OCI-LY7 (cell line): ENCODE data around the gene SPIRE2. TPM values are rescaled to one million over a fixed set of nuclear protein-coding genes. Genes with fewer than 3 reads are reported as not detected.
"Not testable (repeated sequence)": the region's sequence is repeated elsewhere in the genome, so short reads cannot be mapped to it uniquely, and the experiment has no call there.

Experiments used
- BruUV-seq: library from RNA; stranded (reverse); fragments of 400-500 nt; replicated peaks from 2 replicates; lab custom pipeline; 2021; lab: Mats Ljungman, UMichigan
- CTCF ChIA-PET: fragments of 300-600 bp; sonication (Branson Sonifier 250); formaldehyde crosslinking; loops from one replicate; lab custom pipeline; 2022; ENCODE audit warnings: antibody characterized with exemption; ENCODE audit not compliant: unreplicated experiment; lab: Charles Lee
- POLR2A ChIA-PET: fragments of 300-600 bp; sonication (Branson Sonifier 250); formaldehyde crosslinking; loops from one replicate; lab custom pipeline; 2022; ENCODE audit warnings: antibody characterized with exemption; lab: Charles Lee
- DNase-seq: peaks from one replicate; pipeline ENCODE4 v3.0.0-alpha.2; 2015; ENCODE audit warnings: low spot score
- H2AFZ ChIP-seq: fragments of 200-600 bp; sonication (generic), shearing (Covaris generic); 2 replicates; pipeline ENCODE4 v1.6.1; 2014; ENCODE audit warnings: mild to moderate bottlenecking, antibody characterized with exemption, low read length, moderate library complexity
- H3K27ac ChIP-seq: fragments of 200-600 bp; sonication (generic); 2 replicates; pipeline ENCODE4 v1.5.1; 2014; ENCODE audit warnings: mixed run types, low read depth, mild to moderate bottlenecking, moderate library complexity, low read length, inconsistent platforms; ENCODE audit not compliant: poor library complexity, severe bottlenecking
- H3K36me3 ChIP-seq: fragments of 200-600 bp; sonication (generic); 2 replicates; pipeline ENCODE4 v1.6.1; 2014; ENCODE audit warnings: mild to moderate bottlenecking, antibody characterized with exemption, low read length, moderate library complexity, mixed read lengths; ENCODE audit not compliant: insufficient read depth
- H3K4me1 ChIP-seq: fragments of 200-600 bp; sonication (generic); 2 replicates; pipeline ENCODE4 v1.5.1; 2014; ENCODE audit warnings: mild to moderate bottlenecking, low read length; ENCODE audit not compliant: insufficient read depth, poor library complexity, severe bottlenecking
- H3K4me2 ChIP-seq: fragments of 200-600 bp; sonication (generic); 2 replicates; pipeline ENCODE4 v1.6.1; 2014; ENCODE audit warnings: mild to moderate bottlenecking, low read length
- H3K4me3 ChIP-seq: fragments of 200-600 bp; sonication (generic); 2 replicates; pipeline ENCODE4 v1.5.1; 2014; ENCODE audit warnings: mild to moderate bottlenecking, low read depth, low read length; ENCODE audit not compliant: poor library complexity, severe bottlenecking
- H3K79me2 ChIP-seq: fragments of 200-600 bp; sonication (generic); 2 replicates; pipeline ENCODE4 v1.6.1; 2016; ENCODE audit warnings: low read depth, mild to moderate bottlenecking, low read length, moderate library complexity, mixed read lengths; ENCODE audit not compliant: insufficient read depth
- H3K9me2 ChIP-seq: fragments of 200-600 bp; sonication (generic); 2 replicates; pipeline ENCODE4 v1.6.1; 2016; ENCODE audit warnings: mild to moderate bottlenecking, low read length, mixed read lengths; ENCODE audit not compliant: insufficient read depth
- H3K9me3 ChIP-seq: fragments of 200-600 bp; sonication (generic); 2 replicates; pipeline ENCODE4 v1.6.1; 2014; ENCODE audit warnings: mild to moderate bottlenecking, mixed run types, low read length, mixed read lengths
- H4K20me1 ChIP-seq: fragments of 200-600 bp; sonication (generic); 2 replicates; pipeline ENCODE4 v1.6.1; 2014; ENCODE audit warnings: mild to moderate bottlenecking, antibody characterized with exemption, low read length, moderate library complexity, mixed read lengths; ENCODE audit not compliant: insufficient read depth
- CTCF ChIP-seq: fragments of 200-600 bp; sonication (generic); conservative IDR thresholded peaks from 2 replicates; pipeline ENCODE4 v1.5.1; 2014; ENCODE audit warnings: mild to moderate bottlenecking, antibody characterized with exemption, low read length, moderate library complexity, mixed read lengths
- EZH2phosphoT487 ChIP-seq: fragments of 200-600 bp; sonication (generic); IDR thresholded peaks from 2 replicates; pipeline ENCODE4 v1.6.1; 2018; ENCODE audit warnings: low read depth, borderline replicate concordance, mild to moderate bottlenecking, mixed run types, antibody characterized with exemption, low read length, moderate library complexity, mixed read lengths
- intact Hi-C: fragments of 100-400 bp; cut with micrococcal nuclease; formaldehyde crosslinking; loops from one replicate; pipeline ENCODE4 v1.10.0; 2022; ENCODE audit not compliant: unreplicated experiment
- total RNA-seq, 2 experiments: library from RNA; depleted of rRNA in 1 of 2; stranded (reverse); fragments of >200 nt in 1 of 2; shearing (Covaris generic) in 1 of 2; gene quantifications; 2 replicates each; pipeline ENCODE4 v1.2.3, GENCODE V29; 2014 to 2022

The SPIRE2 gene
- total RNA-seq, 2 experiments from 2014 or later: 7.1 to 48.5 TPM

GRCh38 chr16:89815639-89816348, 12.5 kb upstream of the SPIRE2 start:
- H3K9me3 ChIP-seq: no peaks in the 10 kb centered on the region; the same call in 1 of the 2 replicates
- no TSS peak for BruUV-seq
- DNase-seq: peak; percentile 54
- peak overlapping the region; percentile 92 for H3K27ac ChIP-seq
- H2AFZ ChIP-seq: no peak overlapping the region
- peaks cover 57% of the 10 kb centered on the region for H3K79me2 ChIP-seq
- ChIA-PET POLR2A (interaction anchor here (0.6 to 0.9 kb wide), 6 partner anchors 28 to 264 kb away, joined by 3 to 7 read pairs (median 4); no protein-coding TSS in a partner anchor), CTCF (no interaction called here)
- TF ChIP-seq EZH2phosphoT487 (no peak), CTCF (no peak)
- H3K4me3 ChIP-seq: peak overlapping the region; percentile 100
- peaks cover 65% of the 10 kb centered on the region for H3K4me1 ChIP-seq
- peaks cover 16% of the 10 kb centered on the region; the same call in 1 of the 2 replicates for H4K20me1 ChIP-seq
- intact Hi-C loops: loop anchor here (1.0 to 10.0 kb wide), 2 partner anchors 29 to 99 kb away; partner anchors contain the start of gene MC1R
- H3K9me2 ChIP-seq: no peaks in the 10 kb centered on the region
- peaks cover 49% of the 10 kb centered on the region for H3K36me3 ChIP-seq
- peak overlapping the region; percentile 85 for H3K4me2 ChIP-seq

GRCh38 chr16:89818851-89819403, 9.3 kb upstream of the SPIRE2 start:
- CTCF ChIA-PET, BruUV-seq, DNase-seq, H3K9me3 ChIP-seq, H2AFZ ChIP-seq, H3K9me2 ChIP-seq: not testable (repeated sequence)
- POLR2A ChIA-PET: interaction anchor here (1.0 kb wide), 2 partner anchors 19 to 25 kb away, joined by 3 to 5 read pairs; no protein-coding TSS in a partner anchor
- H3K79me2 ChIP-seq: peaks cover 36% of the 10 kb centered on the region
- H4K20me1 ChIP-seq: peaks cover 11% of the 10 kb centered on the region; the same call in 1 of the 2 replicates
- peak overlapping the region; percentile 92 for H3K27ac ChIP-seq
- H3K4me1 ChIP-seq: peaks cover 53% of the 10 kb centered on the region
- H3K36me3 ChIP-seq: peaks cover 20% of the 10 kb centered on the region
- peak overlapping the region; percentile 100 for H3K4me3 ChIP-seq
- intact Hi-C loops: loop anchor here (10.0 kb wide), 1 partner anchor 96 kb away; the partner anchor contains the start of gene MC1R
- H3K4me2 ChIP-seq: peak overlapping the region; percentile 73

GRCh38 chr16:89819448-89819847, 8.8 kb upstream of the SPIRE2 start:
- Histone ChIP-seq H3K4me3 (peak overlapping the region; percentile 100), H3K79me2 (peaks cover 31% of the 10 kb centered on the region), H3K4me1 (peaks cover 48% of the 10 kb centered on the region), H3K36me3 (peaks cover 15% of the 10 kb centered on the region), H3K4me2 (peak overlapping the region; percentile 73)
- H3K9me3 ChIP-seq, CTCF ChIA-PET, POLR2A ChIA-PET, DNase-seq, H2AFZ ChIP-seq, H4K20me1 ChIP-seq, BruUV-seq, H3K9me2 ChIP-seq, H3K27ac ChIP-seq: not testable (repeated sequence)
- intact Hi-C loops: loop anchor here (10.0 kb wide), 1 partner anchor 95 kb away; the partner anchor contains the start of gene MC1R
